ENCODE measurements around the gene STRIT1. TPM values are rescaled to one million over a fixed set of nuclear protein-coding genes. Genes with fewer than 3 reads are reported as not detected.

The STRIT1 gene
- total RNA-seq: not detected in 2 replicates
- long read RNA-seq: 0 reads

GRCh38 chr3:155293516-155293915 is at the start of gene STRIT1:
Gene STRIT1, minus strand, starts transcription at chr3:155293683.
- no peak for TF ChIP-seq CTCF (IDR thresholded peaks at IDR 0.05)
- Mint-ChIP-seq H3K9me3 (ENCODE audit: unreplicated experiment) (peaks cover 20% of the 10 kb centered on the region), H3K27ac (ENCODE audit: unreplicated experiment) (no peak within 1 kb of the TSS), H3K4me1 (ENCODE audit: unreplicated experiment) (peaks cover 17% of the 10 kb centered on the region), H3K27me3 (ENCODE audit: unreplicated experiment) (no peaks in the 10 kb centered on the region), H3K4me3 (ENCODE audit: unreplicated experiment) (no peak within 1 kb of the TSS), H3K36me3 (ENCODE audit: unreplicated experiment) (peaks cover 7% of the 10 kb centered on the region)
- no peak for DNase-seq (ENCODE audit: extremely low spot score, unreplicated experiment)

GRCh38 chr3:155342344-155342743 is 48.9 kb upstream of the STRIT1 start:
- Mint-ChIP-seq H3K27ac (ENCODE audit: unreplicated experiment) (no peak overlapping the region), H3K27me3 (ENCODE audit: unreplicated experiment) (peaks cover 38% of the 10 kb centered on the region)
- no peak for DNase-seq (ENCODE audit: extremely low spot score, unreplicated experiment)

DNA sequence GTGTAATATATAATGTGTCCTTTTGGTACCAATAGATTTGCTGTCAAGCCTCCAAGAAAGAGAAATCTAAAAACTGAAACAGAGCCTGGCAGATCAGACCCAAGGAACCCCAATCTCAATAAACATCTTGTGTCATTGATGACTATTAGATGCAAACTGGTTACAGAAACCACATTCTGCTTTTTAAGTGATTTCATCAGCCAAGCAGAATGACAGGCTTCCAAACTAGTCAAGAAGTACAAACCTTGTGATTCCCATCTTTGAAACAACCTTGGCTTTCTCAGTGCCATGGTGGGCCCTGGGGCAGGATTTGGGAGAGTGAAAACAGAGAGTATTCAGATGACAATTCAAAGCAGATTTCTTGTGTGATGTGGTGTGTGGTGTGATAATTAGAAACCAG is 45.6 kb upstream of the STRIT1 start:
- H3K27me3 Mint-ChIP-seq (ENCODE audit: unreplicated experiment): peaks cover 38% of the 10 kb centered on the region
- H3K36me3 Mint-ChIP-seq (ENCODE audit: unreplicated experiment): no peaks in the 10 kb centered on the region
- H3K27ac Mint-ChIP-seq (ENCODE audit: unreplicated experiment): no peak overlapping the region
- no peak overlapping the region for H3K4me3 Mint-ChIP-seq (ENCODE audit: unreplicated experiment)
- no peak for TF ChIP-seq CTCF (IDR thresholded peaks at IDR 0.05)
- DNase-seq (ENCODE audit: extremely low spot score, unreplicated experiment): no peak
- H3K4me1 Mint-ChIP-seq (ENCODE audit: unreplicated experiment): no peaks in the 10 kb centered on the region
- no peaks in the 10 kb centered on the region for H3K9me3 Mint-ChIP-seq (ENCODE audit: unreplicated experiment)

More at GRCh38 chr3:155342344-155342743, 48.9 kb upstream of the STRIT1 start:
- H3K9me3 Mint-ChIP-seq (ENCODE audit: unreplicated experiment): no peaks in the 10 kb centered on the region
- no peak overlapping the region for H3K4me3 Mint-ChIP-seq (ENCODE audit: unreplicated experiment)
- no peaks in the 10 kb centered on the region for H3K4me1 Mint-ChIP-seq (ENCODE audit: unreplicated experiment)
- no peak for TF ChIP-seq CTCF (IDR thresholded peaks at IDR 0.05)
- H3K36me3 Mint-ChIP-seq (ENCODE audit: unreplicated experiment): no peaks in the 10 kb centered on the region

GRCh38 chr3:155335724-155336354 is 42.4 kb upstream of the STRIT1 start:
- H3K4me3 Mint-ChIP-seq (ENCODE audit: unreplicated experiment): no peak overlapping the region
- no peaks in the 10 kb centered on the region for H3K36me3 Mint-ChIP-seq (ENCODE audit: unreplicated experiment)
- H3K27ac Mint-ChIP-seq (ENCODE audit: unreplicated experiment): no peak overlapping the region
- peaks cover 19% of the 10 kb centered on the region for H3K27me3 Mint-ChIP-seq (ENCODE audit: unreplicated experiment)
- no peak for DNase-seq (ENCODE audit: extremely low spot score, unreplicated experiment)
- no peak for TF ChIP-seq CTCF (IDR thresholded peaks at IDR 0.05)
- no peaks in the 10 kb centered on the region for H3K9me3 Mint-ChIP-seq (ENCODE audit: unreplicated experiment)
- H3K4me1 Mint-ChIP-seq (ENCODE audit: unreplicated experiment): no peaks in the 10 kb centered on the region

DNA sequence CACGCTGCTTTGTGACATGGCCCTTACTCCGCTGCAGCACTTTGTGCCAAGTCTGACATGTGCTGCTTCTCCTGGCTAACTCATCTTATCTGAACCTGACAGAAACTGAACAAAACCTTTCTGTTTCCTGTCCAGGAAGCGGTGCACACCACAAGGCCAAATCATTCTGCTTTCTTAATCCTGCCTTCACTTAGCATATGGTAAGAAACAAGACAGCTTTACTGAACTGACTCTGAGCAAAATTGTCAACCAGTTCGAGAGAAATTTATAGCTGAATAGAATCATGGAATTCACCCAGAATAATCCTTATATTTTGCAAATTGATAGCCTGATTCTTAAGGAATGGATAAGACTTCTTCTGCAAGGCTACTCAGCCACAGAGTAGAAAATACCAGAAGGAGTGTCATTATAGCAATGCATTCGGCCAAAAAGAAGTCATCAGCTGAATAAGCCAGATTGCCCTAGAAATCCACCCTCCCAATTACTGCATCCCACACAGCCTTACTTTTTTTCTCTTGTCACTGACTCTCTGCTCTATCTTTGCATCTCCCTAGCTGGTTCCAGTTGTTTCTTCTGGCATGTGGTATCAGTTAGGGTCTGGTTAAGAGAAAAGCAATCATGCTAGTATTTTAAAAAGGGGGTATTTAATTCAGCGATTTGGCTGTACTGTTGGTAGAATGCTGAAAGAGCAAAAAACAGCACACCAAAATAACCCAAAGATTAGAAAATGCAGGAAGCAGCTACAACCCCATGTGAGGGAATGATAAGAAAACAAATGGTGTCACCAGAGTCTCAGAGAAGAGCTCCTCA is 41.6 kb upstream of the STRIT1 start:
- H3K9me3 Mint-ChIP-seq (ENCODE audit: unreplicated experiment): no peaks in the 10 kb centered on the region
- no peaks in the 10 kb centered on the region for H3K4me1 Mint-ChIP-seq (ENCODE audit: unreplicated experiment)
- DNase-seq (ENCODE audit: extremely low spot score, unreplicated experiment): no peak
- H3K27me3 Mint-ChIP-seq (ENCODE audit: unreplicated experiment): peaks cover 14% of the 10 kb centered on the region
- no peak overlapping the region for H3K27ac Mint-ChIP-seq (ENCODE audit: unreplicated experiment)
- no peaks in the 10 kb centered on the region for H3K36me3 Mint-ChIP-seq (ENCODE audit: unreplicated experiment)
- H3K4me3 Mint-ChIP-seq (ENCODE audit: unreplicated experiment): no peak overlapping the region
- no peak for TF ChIP-seq CTCF (IDR thresholded peaks at IDR 0.05)
